NCI-H1930 (cell line): Measurements from ENCODE around the gene CPXM2.
"Not testable (repeated sequence)": the region's sequence is repeated elsewhere in the genome, so short reads cannot be mapped to it uniquely, and the experiment has no call there.

Experiments used
- DNase-seq, 2 experiments: peaks; one replicate each; lab custom pipeline; 2025; lab: John Stamatoyannopoulos, UW

The CPXM2 gene

DNA sequence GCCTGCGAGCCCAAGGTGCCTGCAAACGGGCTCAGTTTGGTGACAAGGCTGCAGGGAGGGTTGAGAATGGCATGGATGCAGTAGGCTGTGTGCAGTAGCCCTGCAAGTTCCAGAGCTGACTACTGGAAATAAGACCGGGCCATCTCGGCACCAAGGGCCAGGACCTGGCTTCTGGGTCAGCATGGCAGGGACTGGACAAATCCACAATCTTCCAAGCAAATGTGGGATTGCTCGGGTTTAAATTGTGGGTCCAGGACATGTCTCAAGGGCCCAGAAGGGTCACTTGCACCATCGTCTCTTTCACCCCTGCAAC lies 147.4 kb downstream of the CPXM2 start:
- DNase-seq = no peak

DNA sequence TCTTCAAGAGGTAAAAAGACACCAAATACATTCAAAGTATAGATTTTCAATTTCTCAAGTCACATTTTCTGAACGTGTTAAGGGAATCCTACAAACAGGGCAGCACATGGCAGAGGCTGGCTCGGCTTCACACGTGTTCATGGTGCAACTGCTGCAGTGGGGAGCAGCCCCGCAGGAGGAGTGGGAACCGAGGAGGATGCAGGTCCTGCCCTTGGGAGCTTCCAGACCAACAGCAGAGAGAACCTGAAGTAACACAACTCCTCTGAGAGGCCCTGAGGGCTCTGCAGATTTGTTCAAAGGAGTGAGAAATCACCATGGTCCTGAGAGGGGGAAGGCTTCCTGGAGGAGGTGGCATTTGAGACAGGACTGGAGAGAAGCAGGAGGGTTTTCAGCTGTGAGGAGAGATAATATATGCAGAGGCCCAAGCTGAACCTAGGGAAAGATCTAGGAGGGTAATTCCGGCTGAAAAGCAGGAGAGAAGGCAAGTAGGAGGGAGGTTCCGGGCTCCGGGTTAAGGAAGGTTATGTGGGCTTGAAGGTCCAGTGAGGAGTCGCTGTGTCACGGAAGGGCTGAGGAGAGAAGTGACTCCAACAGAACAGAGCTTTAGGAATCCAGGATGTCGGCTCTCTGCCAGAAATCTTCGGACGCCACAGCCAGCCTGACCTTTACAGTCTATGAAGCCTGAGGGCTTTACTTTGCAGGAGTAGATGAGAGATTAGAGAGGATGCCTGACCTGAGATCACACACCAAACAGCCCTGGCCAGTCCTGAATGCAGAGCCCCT lies 148.0 kb downstream of the CPXM2 start:
- no peak for DNase-seq

DNA sequence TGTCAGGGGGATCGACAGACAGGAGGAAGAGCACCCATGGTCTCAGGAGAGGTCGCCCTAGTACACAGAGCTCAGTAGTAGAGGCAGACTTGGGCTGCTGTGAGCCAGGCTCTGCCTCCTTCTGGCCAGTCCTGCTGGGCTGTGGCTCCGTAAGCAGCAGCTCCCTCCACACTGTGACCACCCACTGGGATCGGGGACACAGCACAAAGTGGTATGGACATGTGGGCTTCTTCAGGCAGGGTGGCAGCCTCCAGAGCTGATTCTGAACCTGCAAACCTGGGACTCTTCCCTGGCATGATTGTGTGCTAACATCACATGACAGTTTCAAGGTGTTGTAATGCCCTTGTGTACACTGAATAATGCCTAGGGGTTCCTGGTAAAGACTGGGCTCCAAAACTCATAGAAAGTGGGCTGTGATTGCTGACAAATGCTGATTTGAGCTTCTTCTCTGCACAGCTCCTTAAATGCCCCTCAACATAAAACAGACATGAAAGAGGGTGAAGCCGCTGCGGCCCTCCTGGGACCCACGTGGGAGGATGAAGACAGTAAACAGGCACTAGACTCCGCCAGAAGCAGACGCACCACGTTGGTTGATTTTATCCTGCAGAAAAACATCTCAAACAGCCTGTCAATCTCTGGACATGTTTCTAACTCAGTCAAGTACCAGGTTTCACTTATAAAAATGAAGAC lies 148.7 kb downstream of the CPXM2 start:
- DNase-seq = no peak

DNA sequence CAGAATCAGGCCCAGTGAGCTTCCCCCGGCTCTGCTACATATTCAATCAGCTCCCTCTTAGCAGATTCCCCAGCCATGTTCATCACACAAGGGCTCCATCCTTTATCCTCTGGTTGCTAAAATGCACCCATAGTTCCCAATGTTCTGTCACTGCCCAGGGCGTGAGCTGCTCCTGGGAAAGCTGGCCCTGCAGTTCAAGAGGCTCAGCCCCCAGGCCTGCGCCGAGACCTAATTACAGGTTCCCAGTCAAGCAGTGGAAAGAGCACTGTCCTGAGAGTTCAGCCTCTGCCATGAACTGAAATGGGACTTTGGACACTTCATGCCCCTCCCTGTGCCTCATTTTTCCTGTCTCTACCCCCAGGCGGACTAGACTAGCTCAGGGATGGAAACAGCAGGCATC lies 149.9 kb downstream of the CPXM2 start:
- no peak for DNase-seq

DNA sequence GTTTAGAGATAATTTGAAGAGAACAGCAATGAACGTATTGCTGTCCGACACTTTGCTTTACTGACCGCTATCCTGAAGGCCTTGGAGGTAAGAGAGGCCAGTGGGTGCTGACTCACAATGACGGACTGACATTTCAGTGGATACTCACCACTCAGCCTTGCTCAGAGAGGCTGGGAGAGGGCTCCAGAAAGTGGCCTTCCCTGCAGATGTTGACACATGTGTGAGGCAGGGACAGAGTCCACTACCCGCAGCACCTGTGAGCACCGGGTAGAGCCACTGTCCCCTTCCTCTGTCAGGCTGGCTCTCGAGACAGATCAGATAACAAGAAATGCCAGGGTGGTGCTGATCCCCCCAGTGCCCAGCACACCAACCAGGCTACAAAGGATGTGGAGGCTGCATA lies 150.5 kb downstream of the CPXM2 start:
- DNase-seq = no peak

DNA sequence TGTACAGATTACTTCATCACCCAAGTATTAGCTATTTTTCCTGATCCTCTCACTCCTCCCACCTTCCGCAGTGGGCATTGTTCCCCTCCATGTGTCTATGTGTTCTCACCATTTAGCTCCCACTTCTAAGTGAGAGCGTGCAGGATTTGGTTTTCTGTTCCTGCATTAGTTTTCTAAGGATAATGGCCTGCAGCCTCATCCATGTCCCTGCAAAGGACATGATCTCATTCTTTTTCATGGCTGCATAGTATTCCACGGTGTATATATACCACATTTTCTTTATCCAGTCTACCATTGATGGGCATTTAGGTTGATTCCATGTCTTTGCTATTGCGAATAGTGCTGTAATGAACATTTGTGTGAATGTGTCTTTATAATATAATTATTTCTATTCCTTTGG lies 154.7 kb downstream of the CPXM2 start:
- not testable (repeated sequence) for DNase-seq

DNA sequence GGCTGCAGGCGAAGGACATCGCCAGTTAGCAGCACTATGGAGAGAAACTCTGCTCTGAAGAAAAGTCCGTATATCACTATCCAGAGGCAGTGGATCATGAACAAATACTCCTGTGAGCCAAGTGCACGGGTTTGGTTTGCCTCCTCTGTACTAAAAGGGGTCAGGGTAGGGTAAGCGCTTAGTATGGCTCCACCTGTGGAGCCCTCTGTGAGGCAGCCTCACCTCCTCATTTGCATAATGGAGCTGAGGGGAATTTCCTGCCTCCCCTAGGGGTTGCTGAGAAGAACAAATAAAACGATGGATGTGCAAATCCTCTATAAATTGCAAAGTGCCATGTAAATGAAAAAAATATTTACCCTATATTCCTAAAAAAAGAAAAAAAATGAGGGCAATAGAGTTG lies 162.1 kb downstream of the CPXM2 start:
- DNase-seq = no peak

DNA sequence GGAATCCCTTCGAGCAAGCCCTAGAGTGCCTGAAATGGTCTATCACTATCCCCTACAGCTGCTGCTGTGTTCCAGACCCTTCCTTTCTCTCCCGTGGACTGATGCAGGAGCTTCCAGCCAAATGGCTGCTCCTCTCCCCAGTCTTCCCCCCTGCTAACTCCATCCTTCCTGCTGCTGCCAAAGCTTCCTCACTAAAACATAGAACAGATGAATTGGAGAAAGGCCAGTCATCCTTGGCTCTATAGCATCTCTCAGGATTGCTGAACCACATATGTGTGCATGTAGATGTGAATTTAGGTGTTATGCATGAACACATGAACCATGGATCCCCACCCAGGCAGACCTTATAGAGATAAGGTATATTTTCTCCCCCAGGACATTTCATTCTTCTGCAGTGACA lies 164.8 kb downstream of the CPXM2 start:
- no peak for DNase-seq

DNA sequence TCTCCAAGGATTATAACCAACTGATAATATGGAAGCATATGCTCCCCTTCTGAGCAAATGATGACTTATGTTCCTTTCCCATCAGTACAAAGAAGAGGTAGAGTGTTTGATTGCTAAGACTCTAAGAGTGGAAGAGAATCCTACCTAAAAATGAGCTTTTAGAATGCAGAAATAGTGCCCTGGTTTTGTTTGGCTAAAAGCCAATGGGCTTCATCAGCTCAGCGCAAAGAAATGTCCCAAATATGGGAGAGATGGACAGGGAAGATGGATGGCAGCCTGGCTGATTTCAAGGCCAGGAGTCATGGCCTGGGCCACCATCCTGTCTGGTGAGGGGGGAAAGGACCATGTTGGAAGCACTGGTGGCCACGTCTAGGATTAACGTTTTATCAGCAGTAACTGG lies 165.2 kb downstream of the CPXM2 start:
- DNase-seq = no peak

DNA sequence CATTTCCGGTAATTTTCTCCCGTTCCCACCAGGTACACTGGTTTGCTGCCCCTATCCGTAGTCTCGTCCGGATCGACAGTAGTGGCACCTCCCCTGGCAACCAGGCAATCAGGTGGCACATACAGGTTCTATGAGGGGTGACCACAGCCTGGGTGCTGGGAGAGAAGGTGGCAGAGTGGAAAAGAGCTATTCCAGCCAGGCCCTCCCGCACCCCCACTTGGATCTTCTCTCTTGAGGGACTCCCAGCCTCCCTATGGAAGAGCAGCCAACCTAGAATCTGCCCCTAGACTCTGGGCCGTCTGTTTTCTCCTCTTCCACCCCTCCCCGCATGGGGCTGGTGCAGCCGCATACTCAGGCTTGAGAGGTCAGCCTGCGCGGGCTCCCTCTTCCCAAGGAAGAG lies 166.9 kb downstream of the CPXM2 start:
- no peak for DNase-seq

DNA sequence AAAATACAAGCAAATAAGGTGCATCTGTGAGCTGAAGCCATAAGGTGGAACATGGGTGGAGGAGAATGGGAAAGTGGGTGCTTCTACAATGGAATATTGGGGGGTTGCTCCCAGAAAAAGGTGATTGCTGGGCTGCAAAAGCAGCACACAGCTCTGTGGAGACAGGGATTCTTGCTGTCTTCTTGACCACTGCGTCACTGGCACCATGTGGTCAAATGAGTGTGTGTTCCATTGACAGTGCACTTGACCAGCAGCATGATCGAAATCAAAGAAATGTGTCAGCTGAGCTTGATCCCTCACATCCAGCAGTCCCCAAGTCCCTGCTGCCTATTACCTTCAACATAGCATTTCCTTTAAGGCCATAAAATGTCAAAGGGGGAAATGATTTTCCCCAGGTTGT lies 169.3 kb downstream of the CPXM2 start:
- no peak for DNase-seq

DNA sequence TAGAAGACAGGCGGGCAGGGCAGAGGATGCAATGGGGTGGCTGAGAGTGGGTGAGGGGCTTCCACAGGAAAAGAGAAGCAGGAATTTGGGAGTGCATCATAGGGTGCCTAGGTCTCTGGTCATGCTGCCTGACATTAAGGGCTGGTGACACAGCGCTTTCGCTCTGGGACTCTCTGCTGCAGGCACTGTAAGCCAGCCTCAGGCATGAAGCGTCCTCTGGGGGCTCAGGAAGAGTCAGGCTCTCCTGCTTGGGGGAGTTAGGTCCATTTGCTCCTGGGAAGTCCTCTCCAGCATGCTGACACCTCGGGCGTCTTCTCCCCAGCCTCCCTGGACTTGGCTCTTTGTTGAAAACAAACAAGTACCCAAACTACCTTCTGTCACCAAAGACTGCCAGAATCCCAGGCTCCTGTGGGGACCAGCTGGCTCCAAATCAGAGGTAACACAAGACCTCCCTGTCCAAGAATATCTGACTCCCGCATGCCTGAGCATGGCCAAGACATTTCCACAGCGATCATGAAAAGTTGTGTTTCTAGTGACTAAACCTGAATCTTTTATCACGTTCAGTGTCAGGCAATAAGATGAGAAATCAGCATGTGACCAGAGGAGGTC lies 170.1 kb downstream of the CPXM2 start:
- DNase-seq = no peak

DNA sequence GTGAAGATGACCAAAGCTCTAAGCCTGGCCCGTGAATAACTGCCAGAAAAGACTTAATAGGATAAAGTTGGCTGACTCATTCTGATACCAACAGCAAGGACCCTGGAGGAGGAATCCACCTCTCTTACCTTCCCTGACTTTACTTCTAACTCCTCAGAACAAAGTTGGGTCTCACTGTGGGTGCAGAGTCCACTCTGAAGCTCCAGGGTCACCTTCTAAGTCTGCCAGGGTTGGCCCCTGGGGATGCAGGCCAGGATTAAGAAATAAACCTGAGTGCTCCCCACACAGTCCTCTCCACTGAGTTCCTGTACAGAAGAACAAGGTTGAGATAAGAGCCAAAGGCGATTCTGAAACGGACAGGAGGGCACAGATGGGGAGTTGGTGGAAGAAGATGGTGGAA lies 171.1 kb downstream of the CPXM2 start:
- no peak for DNase-seq

DNA sequence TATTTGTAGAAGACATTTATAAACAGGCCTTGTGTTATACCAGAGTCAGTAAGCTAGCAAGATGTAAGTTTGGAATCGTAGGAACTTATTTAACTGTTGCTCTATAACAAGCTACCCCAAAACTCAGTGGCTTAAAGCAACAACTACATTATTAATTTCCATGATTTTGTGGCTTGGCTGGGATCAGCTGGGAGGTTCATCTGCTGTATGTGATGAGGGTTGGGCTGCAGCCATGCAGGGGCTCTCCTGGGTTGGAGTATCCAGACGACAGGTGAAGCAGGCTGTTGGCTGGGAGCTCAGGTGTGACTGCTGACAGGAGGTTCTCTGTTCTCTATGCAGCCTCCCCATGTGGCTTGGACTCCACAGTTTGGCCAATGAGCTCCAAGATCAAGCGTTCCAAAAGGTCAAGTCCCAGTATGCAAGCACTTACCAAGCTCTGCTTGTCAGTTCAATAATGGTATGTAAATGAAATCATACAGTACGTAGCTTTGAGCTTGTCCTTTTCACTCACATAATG lies 173.0 kb downstream of the CPXM2 start:
- no peak for DNase-seq

DNA sequence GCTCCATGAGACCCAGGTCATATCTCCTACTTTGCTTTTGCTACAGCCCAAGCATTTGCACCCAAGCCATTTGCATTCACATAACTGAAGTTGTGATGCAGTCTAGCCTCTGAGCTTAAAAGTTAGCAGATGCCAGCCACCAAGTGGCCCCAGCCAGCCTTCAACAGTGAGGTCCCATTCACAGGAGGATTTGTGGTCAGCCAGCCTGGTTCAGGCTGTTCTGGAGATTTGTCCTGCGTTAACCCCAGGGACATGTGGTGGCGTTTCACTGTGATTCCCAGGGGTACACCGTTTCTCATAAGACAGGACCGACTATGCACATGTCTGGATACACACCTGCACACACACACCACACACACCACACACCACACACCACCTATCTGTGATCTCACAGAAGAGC lies 174.3 kb downstream of the CPXM2 start:
- no peak for DNase-seq

DNA sequence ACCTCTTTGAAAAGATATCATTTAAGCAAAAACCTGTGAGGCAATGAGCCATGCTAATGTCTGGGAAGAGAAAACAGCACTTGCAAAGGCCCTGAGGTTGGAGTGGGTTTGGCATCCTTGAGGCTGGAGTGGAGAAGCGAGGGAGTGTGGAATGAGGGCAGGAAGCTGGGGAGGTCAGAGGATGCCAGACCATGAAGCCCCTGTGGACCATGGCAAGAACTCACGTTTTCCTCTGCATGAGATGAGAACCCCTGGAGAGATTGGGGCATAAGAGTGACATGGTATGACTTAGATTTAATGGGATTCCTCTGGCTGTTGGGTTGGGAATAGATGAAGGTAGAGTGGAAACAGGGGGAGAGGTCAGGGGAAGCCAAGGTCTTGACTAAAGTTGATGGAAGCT lies 176.1 kb downstream of the CPXM2 start:
- DNase-seq = no peak

DNA sequence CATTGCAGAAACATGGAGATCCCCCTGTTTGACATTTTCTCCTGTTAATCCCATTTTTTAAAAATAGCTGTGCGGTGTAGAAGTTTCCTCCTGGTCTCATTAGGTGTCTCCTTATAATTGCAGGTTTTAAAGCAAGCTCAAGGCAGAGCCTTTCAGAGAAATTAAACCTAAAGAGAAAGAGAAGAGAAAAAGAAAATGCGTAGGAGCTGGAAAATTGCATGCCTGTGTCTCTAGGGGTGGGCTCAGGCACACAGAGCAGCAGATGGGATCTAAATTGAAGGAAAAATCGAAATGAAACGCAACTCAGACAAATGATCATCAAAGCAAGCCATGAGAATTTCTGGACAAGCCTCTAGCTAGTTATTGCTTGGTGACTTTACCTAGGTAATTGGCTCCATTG lies 185.4 kb downstream of the CPXM2 start:
- DNase-seq = no peak

DNA sequence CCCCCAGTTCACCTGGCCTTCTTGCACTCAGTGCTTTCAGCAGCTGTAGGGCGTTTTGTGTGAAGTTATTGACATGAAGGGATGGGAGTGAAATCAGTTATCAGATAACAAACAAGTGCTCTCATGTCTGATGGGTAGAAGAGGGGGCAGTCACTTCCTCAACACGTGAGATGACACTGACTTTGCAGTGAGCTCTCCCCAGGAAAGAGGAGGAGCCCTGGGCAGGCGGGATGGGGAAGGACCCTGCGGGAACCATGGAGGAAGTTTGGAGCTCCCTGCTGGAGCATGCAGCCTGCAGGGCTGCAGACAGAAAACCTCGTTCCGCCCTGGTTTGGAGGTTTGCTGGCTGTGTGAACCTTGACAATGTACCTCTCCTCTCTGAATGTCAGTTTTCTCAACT lies 186.8 kb downstream of the CPXM2 start:
- no peak for DNase-seq

DNA sequence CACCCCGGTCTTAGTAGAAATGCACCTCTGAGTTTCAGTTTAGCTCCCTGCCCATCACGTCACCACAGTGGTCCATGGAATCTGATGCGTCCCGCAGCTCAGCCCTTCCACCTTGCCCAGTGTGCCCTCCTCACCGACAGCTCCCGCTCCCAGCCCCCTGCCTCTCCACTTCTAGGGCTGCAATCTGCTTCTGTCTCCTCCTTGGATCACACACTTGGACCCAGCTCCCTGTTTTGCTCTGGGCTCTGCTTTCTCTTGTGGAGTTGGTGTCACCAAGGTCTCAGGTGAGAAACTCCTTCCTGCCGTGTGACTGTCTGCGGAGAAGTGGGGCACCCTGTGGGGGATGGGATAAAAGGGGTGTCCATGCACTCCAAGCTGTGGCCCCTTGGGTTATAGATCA lies 187.5 kb downstream of the CPXM2 start:
- DNase-seq = no peak

DNA sequence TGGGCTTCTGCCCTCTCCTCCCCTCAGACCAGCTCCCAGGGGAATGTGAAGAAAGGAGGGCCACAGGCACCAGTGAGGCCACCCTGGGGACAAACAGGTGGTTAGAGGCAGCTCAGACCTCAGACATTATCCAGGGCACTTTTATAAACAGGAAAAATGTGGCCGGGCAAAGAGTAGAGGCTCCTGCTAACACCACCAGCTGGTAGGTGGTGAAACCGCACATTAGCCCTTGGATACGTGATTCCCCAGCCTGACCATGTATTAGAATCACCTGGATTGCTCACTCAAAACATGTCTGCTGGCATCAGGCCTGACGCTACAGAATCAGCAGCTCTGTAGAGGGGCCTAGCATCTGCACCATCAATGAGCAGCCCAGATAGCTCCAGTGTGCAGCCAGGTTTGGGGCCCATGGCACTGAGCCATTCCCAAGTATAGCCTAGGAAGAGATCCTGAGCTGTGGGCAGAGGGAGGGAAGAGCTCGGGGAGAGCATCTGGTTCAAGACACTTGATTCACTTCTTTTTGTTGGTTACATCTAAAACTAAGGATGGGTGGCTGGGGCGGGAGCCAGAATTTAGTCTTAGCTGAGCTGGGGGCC lies 188.3 kb downstream of the CPXM2 start:
- no peak for DNase-seq
